Measurements from ENCODE around the gene AFDN.

AFDN gene

GRCh38 chr6:167826896-167827582 is at the start of gene AFDN:
Gene AFDN (plus strand): TSS chr6:167826911. CDS start chr6:167827133, 222 bp downstream.
- peak; percentile 81 for DNase-seq

GRCh38 chr6:167778497-167779128 is 48.1 kb upstream of the AFDN start:
- no peak for DNase-seq

- DNase-seq: no peak
These were observed 47.4 kb upstream of the AFDN start for GRCh38 chr6:167779129-167779992.

GRCh38 chr6:167779993-167780655 is 46.6 kb upstream of the AFDN start:
- DNase-seq: no peak

GRCh38 chr6:167781066-167781767 is 45.5 kb upstream of the AFDN start:
- peak; percentile 86 for DNase-seq

- no peak for DNase-seq
These were observed 44.8 kb upstream of the AFDN start for GRCh38 chr6:167781868-167782267.

- DNase-seq: no peak
These were observed 43.8 kb upstream of the AFDN start for GRCh38 chr6:167782698-167783517.

GRCh38 chr6:167786853-167787675 is 39.6 kb upstream of the AFDN start:
- peak; percentile 42 for DNase-seq

GRCh38 chr6:167787896-167788562 is 38.7 kb upstream of the AFDN start:
- no peak for DNase-seq

GRCh38 chr6:167788563-167788903 is 38.2 kb upstream of the AFDN start:
- DNase-seq: no peak

GRCh38 chr6:167789358-167789757 is 37.4 kb upstream of the AFDN start:
- DNase-seq: no peak

GRCh38 chr6:167791091-167791779 is 35.5 kb upstream of the AFDN start:
- no peak for DNase-seq

- DNase-seq: no peak
These were observed 34.8 kb upstream of the AFDN start for GRCh38 chr6:167791780-167792478.

- peak; percentile 77 for DNase-seq
These were observed 33.3 kb upstream of the AFDN start for GRCh38 chr6:167793421-167793820.

GRCh38 chr6:167794161-167795157 is 32.3 kb upstream of the AFDN start:
- no peak for DNase-seq

GRCh38 chr6:167795321-167795811 is 31.3 kb upstream of the AFDN start:
- peak; percentile 24 for DNase-seq

- DNase-seq: no peak
These were observed 30.9 kb upstream of the AFDN start for GRCh38 chr6:167795874-167796191.

Data from NCI-H69 (cell line).